AML-193 (cell line): ENCODE measurements around the gene PER2.

ENCODE experiments used
- DNase-seq, 2 experiments: peaks; one replicate each; lab custom pipeline; 2025; lab: John Stamatoyannopoulos, UW

PER2 gene

GRCh38 chr2:238243496-238244076 lies 44.8 kb downstream of the PER2 start:
- DNase-seq = no peak

- DNase-seq = no peak
These were observed 45.5 kb downstream of the PER2 start for GRCh38 chr2:238242731-238243495.

- DNase-seq = no peak
These were observed 46.4 kb downstream of the PER2 start for GRCh38 chr2:238241970-238242369.

- no peak for DNase-seq
These were observed 47.4 kb downstream of the PER2 start for GRCh38 chr2:238240757-238241711.

GRCh38 chr2:238239863-238240756 lies 48.3 kb downstream of the PER2 start, which contains the start of gene HES6:
Gene HES6 (minus strand): TSS chr2:238240038. CDS start chr2:238239905, 133 bp downstream.
- DNase-seq = peak; percentile 79 to 80

- no peak for DNase-seq
These were observed 48.9 kb downstream of the PER2 start for GRCh38 chr2:238239543-238239862.

- no peak for DNase-seq
These were observed 49.5 kb downstream of the PER2 start for GRCh38 chr2:238238766-238239542.

- DNase-seq = no peak
These were observed 50.1 kb downstream of the PER2 start for GRCh38 chr2:238238311-238238765.

- DNase-seq = no peak
These were observed 50.8 kb downstream of the PER2 start for GRCh38 chr2:238237431-238238135.

- DNase-seq = no peak
These were observed 51.8 kb downstream of the PER2 start for GRCh38 chr2:238236571-238236970.

GRCh38 chr2:238235856-238236255 lies 52.6 kb downstream of the PER2 start:
- no peak for DNase-seq

GRCh38 chr2:238235331-238235732 lies 53.1 kb downstream of the PER2 start:
- DNase-seq = no peak

- no peak for DNase-seq
These were observed 54.8 kb downstream of the PER2 start for GRCh38 chr2:238233625-238234024.

- DNase-seq = no peak
These were observed 56.6 kb downstream of the PER2 start for GRCh38 chr2:238231809-238232208.

- DNase-seq = no peak
These were observed 57.1 kb downstream of the PER2 start for GRCh38 chr2:238231251-238231793.

GRCh38 chr2:238230699-238231098 lies 57.7 kb downstream of the PER2 start:
- DNase-seq = no peak

GRCh38 chr2:238228700-238229099 lies 59.7 kb downstream of the PER2 start:
- no peak for DNase-seq

GRCh38 chr2:238227587-238228032 lies 60.8 kb downstream of the PER2 start:
- no peak for DNase-seq

GRCh38 chr2:238226698-238227586 lies 61.5 kb downstream of the PER2 start:
- no peak for DNase-seq
